ENCODE measurements around the gene SPEN. TPM values are rescaled to one million over a fixed set of nuclear protein-coding genes. Genes with fewer than 3 reads are reported as not detected.

The SPEN gene
- total and polyA plus RNA-seq, 9 of the 15 experiments (the other 6 are each of a cell fraction or from before 2014, with no cell fraction given): 5.7 to 87.5 (median 27.2) TPM

GRCh38 chr1:15958111-15958510, 110.6 kb downstream of the SPEN start (continued):
- no peak for TF ChIP-seq PRDM10 (IDR thresholded peaks at IDR 0.05; ENCODE audit: partially characterized antibody)
- TF ChIP-seq USF2 (CRISPR knock-in tag; IDR thresholded peaks at IDR 0.05): no peak

GRCh38 chr1:15958793-15959192, 111.3 kb downstream of the SPEN start:
- H3K79me2 ChIP-seq (ENCODE audit: control insufficient read depth, insufficient read depth, low read length): peaks cover 68% of the 10 kb centered on the region
- no peak overlapping the region for H3K4me3 ChIP-seq
- in situ Hi-C loops (cut with MboI): no loop called here
- 0 out of 4 replicates have a peak overlapping the region, but pooled peaks of 1 of the 2 experiments have one; percentile 2 for H3K9ac ChIP-seq (ENCODE audit: insufficient read depth in 1 of 2, low read depth in 2 of 2, low read length in 2 of 2)
- peaks cover 26% of the 10 kb centered on the region; the same call in 2 of the 3 replicates for H3K36me3 ChIP-seq (ENCODE audit: control insufficient read depth, insufficient read depth, low read length)
- peaks cover 13 to 15% of the 10 kb centered on the region in 2 experiments for H3K4me1 ChIP-seq (replicated peaks in 1 of 2; ENCODE audit: control insufficient read depth in 2 of 2, insufficient read depth in 2 of 2, low read length in 2 of 2)
- no peaks in the 10 kb centered on the region for H4K20me1 ChIP-seq (replicated peaks; ENCODE audit: control insufficient read depth, insufficient read depth, low read length)
- no peaks in the 10 kb centered on the region for H3K9me1 ChIP-seq (ENCODE audit: control insufficient read depth, insufficient read depth, low read length)
- H3K27ac ChIP-seq (ENCODE audit: extremely low read depth, low read depth, low read length): peak overlapping the region; percentile 16; the same call in 1 of the 3 replicates
- H2AFZ ChIP-seq (ENCODE audit: low read depth, low read length): no peak overlapping the region
- intact Hi-C loops (cut with micrococcal nuclease): no loop called here
- no peak overlapping the region for H3K4me2 ChIP-seq (ENCODE audit: insufficient read depth, low read length)
- H3K27me3 ChIP-seq (ENCODE audit: control insufficient read depth in 2 of 2, insufficient read depth in 2 of 2, low read length in 2 of 2): no peaks in the 10 kb centered on the region
- CTCF ChIA-PET (ENCODE audit: low intra/inter-chr PET ratio): interaction anchor here (1.3 to 1.4 kb wide), 2 partner anchors 156 to 167 kb away, joined by 3 to 5 read pairs; no protein-coding TSS in a partner anchor
- POLR2A ChIA-PET: interaction anchor here (0.7 to 1.9 kb wide), 6 partner anchors 10 to 92 kb away, joined by 3 to 7 read pairs (median 4); partner anchors contain the start of gene ZBTB17
- DNase-seq (ENCODE audit: extremely low read depth in 1 of 4, low spot score in 3 of 4) (peak in 1 of 4 experiments; percentile 47), ATAC-seq (peak; percentile 34), FAIRE-seq (no peak)
- no peaks in the 10 kb centered on the region for H3K9me3 ChIP-seq (replicated peaks; ENCODE audit: control insufficient read depth, insufficient read depth, low read depth, low read length)
- BruUV-seq (replicated peaks): no TSS peak
- TF ChIP-seq PBX2 (CRISPR knock-in tag; IDR thresholded peaks at IDR 0.05; ENCODE audit: low read depth): no peak
- no peak for TF ChIP-seq PBX2 (tag; conservative IDR thresholded peaks at IDR 0.05; ENCODE audit: low read depth)
- no peak for TF ChIP-seq ZNF699 (CRISPR knock-in tag; IDR thresholded peaks at IDR 0.05; ENCODE audit: insufficient replicate concordance)
- no peak for TF ChIP-seq TCFL5 (CRISPR knock-in tag; conservative IDR thresholded peaks at IDR 0.05)
- no peak for TF ChIP-seq BRF1 (IDR thresholded peaks at IDR 0.05; ENCODE audit: borderline replicate concordance, extremely low read depth, insufficient read length)
- TF ChIP-seq MTA2 (IDR thresholded peaks at IDR 0.05; ENCODE audit: low read depth): no peak
- no peak for TF ChIP-seq POLR2H (tag; IDR thresholded peaks at IDR 0.05; ENCODE audit: low read depth)
- TF ChIP-seq GATAD2B (IDR thresholded peaks at IDR 0.05; ENCODE audit: borderline replicate concordance): no peak
- no peak for TF ChIP-seq TGIF2 (CRISPR knock-in tag; IDR thresholded peaks at IDR 0.05)
- no peak for TF ChIP-seq CGGBP1 (CRISPR knock-in tag; IDR thresholded peaks at IDR 0.05)

All from K562 (cell line).